ENCODE data around the gene TBL1X. TPM values are rescaled to one million over a fixed set of nuclear protein-coding genes. Genes with fewer than 3 reads are reported as not detected.

The TBL1X gene
- total and polyA plus RNA-seq, 2 of the 8 experiments (the other 6 are each of a cell fraction or from before 2014, with no cell fraction given): 13.3 to 25.6 TPM

- H2AK5ac ChIP-seq (ENCODE audit: low read depth, low read length): no peak overlapping the region
- H3K4me1 ChIP-seq (replicated peaks in 1 of 4; ENCODE audit: control insufficient read depth in 3 of 4, insufficient read depth in 4 of 4, low read length in 3 of 4): no peaks in the 10 kb centered on the region; a peak in 1 of 7 replicates
- peaks cover 2% of the 10 kb centered on the region; the same call in 1 of the 2 replicates for H3K79me1 ChIP-seq (ENCODE audit: low read depth, low read length)
- no peak overlapping the region for H3K23ac ChIP-seq (ENCODE audit: insufficient read length)
- H3K9ac ChIP-seq (replicated peaks in 1 of 4; ENCODE audit: extremely low read depth in 1 of 4, low read depth in 3 of 4, low read length in 3 of 4): no peak overlapping the region
- H2BK5ac ChIP-seq (ENCODE audit: low read depth, low read length): no peak overlapping the region
- no peak overlapping the region for H3K4ac ChIP-seq (replicated peaks; ENCODE audit: insufficient read length, low read depth, low read length)
- no peaks in the 10 kb centered on the region for H3K36me3 ChIP-seq (ENCODE audit: control insufficient read depth in 2 of 4, insufficient read depth in 4 of 4, low read length in 3 of 4)
- TF ChIP-seq CHD1 (IDR thresholded peaks at IDR 0.05; ENCODE audit: low read depth, low read length) (no peak), EP300 (IDR thresholded peaks at IDR 0.05; ENCODE audit: borderline replicate concordance in 1 of 2, low read depth in 2 of 2, low read length in 2 of 2) (no peak), RAD21 (IDR thresholded peaks at IDR 0.05 in 1 of 2, conservative IDR thresholded peaks at IDR 0.05 in 1 of 2; ENCODE audit: low read depth in 2 of 2, low read length in 2 of 2) (no peak), NRF1 (IDR thresholded peaks at IDR 0.05; ENCODE audit: low read depth, low read length) (no peak), GTF2F1 (IDR thresholded peaks at IDR 0.05; ENCODE audit: borderline replicate concordance, low read depth, low read length) (no peak), RXRA (IDR thresholded peaks at IDR 0.05; ENCODE audit: insufficient read depth, low read depth, low read length) (no peak), E2F6 (IDR thresholded peaks at IDR 0.05) (no peak), RNF2 (IDR thresholded peaks at IDR 0.05; ENCODE audit: borderline replicate concordance, low read depth, low read length, missing control alignments, poor library complexity, severe bottlenecking) (no peak)
- H2BK20ac ChIP-seq (ENCODE audit: low read length): no peak overlapping the region
- no peak overlapping the region for H3K4me2 ChIP-seq (ENCODE audit: insufficient read depth in 1 of 2, low read depth in 2 of 2, low read length in 2 of 2)
- H3K9me3 ChIP-seq (ENCODE audit: insufficient read depth in 2 of 2, low read depth in 1 of 2, low read length in 1 of 2): no peaks in the 10 kb centered on the region
- no peak overlapping the region for H2BK15ac ChIP-seq (ENCODE audit: low read length)
- H3K23me2 ChIP-seq (ENCODE audit: low read depth, low read length): no peaks in the 10 kb centered on the region
- H4K91ac ChIP-seq (replicated peaks; ENCODE audit: insufficient read length, low read length): no peak overlapping the region
- ChIA-PET CTCF (ENCODE audit: partially characterized antibody) (no interaction called here), POLR2A (ENCODE audit: partially characterized antibody) (no interaction called here)
- WGBS, 2 experiments (ENCODE audit: extremely low coverage in 1 of 2, insufficient coverage in 1 of 2, insufficient read length in 1 of 2, insufficient replicate concordance in 2 of 2, low coverage in 1 of 2, low lambda C conversion rate in 2 of 2, missing lambda C conversion rate in 1 of 2): 81% methylated on average over 2 of the region's 2 CpGs; no CpG with 5 or more reads in 1 of the 2 experiments
- peaks cover 0 to 9% of the 10 kb centered on the region in 2 experiments; a peak in 1 of 4 replicates for H3K79me2 ChIP-seq (ENCODE audit: control insufficient read depth in 1 of 2, insufficient read depth in 2 of 2, low read length in 2 of 2)
- no peaks in the 10 kb centered on the region for H4K20me1 ChIP-seq (replicated peaks in 1 of 2; ENCODE audit: control insufficient read depth in 1 of 2, insufficient read depth in 2 of 2, low read length in 2 of 2)
- FAIRE-seq: no peak
- H2BK12ac ChIP-seq (ENCODE audit: low read depth, low read length): no peak overlapping the region
- no peak overlapping the region for H4K8ac ChIP-seq (ENCODE audit: extremely low read depth, insufficient read depth, low read length)
- H3K14ac ChIP-seq (ENCODE audit: insufficient read length): no peak overlapping the region
- H3K4me3 ChIP-seq (ENCODE audit: extremely low read depth in 1 of 4, insufficient read depth in 2 of 4, low read depth in 3 of 4, low read length in 4 of 4): no peak overlapping the region
- no peak overlapping the region for H3K27ac ChIP-seq (ENCODE audit: low read depth, low read length)
- H4K5ac ChIP-seq (ENCODE audit: insufficient read length, low read depth, low read length): no peak overlapping the region
- H3K27me3 ChIP-seq (replicated peaks in 1 of 4; ENCODE audit: control insufficient read depth in 3 of 4, extremely low read depth in 1 of 4, insufficient read depth in 3 of 4, low read length in 3 of 4): no peaks in the 10 kb centered on the region
- DNase-seq (ENCODE audit: low read depth in 1 of 2, low spot score in 2 of 2): no peak
- no peak overlapping the region for H3K56ac ChIP-seq (replicated peaks; ENCODE audit: insufficient read length, low read depth, low read length)
- H3K18ac ChIP-seq (ENCODE audit: extremely low read depth, low read length): no peak overlapping the region
- H2BK120ac ChIP-seq (replicated peaks; ENCODE audit: low read depth, low read length): no peak overlapping the region
- H2AFZ ChIP-seq (ENCODE audit: low read length): no peak overlapping the region
Observed at GRCh38 chrX:9555354-9555753, 90.5 kb downstream of the TBL1X start.

Data from H1 (cell line).